Amniotic epithelial cell (primary cell): ENCODE measurements around the gene RAB6A.

Experiments used
- DNase-seq: peaks from one replicate; pipeline ENCODE4 v3.0.0-alpha.2; 2010; ENCODE audit warnings: low read depth

Gene RAB6A

DNA sequence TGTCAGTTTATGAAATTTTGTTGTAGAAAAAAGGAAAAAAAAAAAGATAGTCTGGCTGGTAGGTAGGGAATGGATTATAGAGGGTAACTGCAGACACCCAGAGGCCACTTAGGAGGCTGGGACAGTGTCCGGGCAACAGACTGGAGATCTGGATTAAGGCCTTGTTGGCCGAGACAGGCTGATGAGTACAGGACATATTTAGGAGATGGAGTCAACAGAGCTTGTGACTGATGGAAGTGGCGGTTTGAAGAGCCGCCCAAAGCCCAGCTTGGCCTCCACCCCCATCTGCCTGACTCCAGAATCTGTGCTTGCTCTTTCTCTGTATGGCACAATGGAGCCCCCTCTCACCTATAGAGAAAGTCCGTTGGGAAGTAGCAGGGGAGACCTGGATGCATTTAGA, 106.9 kb downstream of the RAB6A start:
- DNase-seq: no peak

DNA sequence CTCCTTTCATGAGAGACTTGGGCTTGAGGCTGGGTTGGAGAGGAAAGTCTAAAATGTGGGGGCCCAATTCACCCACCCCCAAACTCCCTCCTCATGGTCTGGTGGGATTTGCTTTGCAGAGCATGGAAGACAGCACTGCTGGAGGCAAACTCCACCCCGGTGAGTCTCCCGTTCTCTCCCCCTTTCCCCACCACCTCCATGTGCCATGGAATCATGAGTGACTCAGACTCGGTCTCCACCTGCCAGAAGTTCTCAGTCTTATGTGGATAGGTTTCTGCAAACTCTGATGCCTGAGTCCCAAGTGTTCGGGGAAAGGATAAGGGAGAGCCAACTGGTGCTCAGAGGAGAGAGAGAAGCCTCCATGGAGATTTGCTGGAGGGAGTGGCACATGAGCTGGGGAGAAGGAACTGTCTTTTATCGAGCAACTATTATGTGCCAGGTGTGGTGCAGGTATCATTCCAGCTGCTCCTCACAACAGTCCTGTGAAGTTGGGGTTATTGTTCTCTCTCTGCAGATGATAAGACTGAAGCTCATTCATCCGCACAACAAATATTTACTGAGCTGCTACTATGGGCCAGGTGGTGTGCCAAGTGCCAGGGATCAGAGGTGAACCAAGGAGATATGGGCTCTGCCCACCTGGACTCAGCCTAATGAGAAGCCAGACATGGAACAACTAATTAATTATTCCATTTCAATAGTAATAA, 107.9 kb downstream of the RAB6A start:
- DNase-seq: no peak

- DNase-seq: no peak
These were observed 108.7 kb downstream of the RAB6A start for GRCh38 chr11:73652046-73652730.

- no peak for DNase-seq
These were observed 109.2 kb downstream of the RAB6A start for GRCh38 chr11:73651661-73652045.

DNA sequence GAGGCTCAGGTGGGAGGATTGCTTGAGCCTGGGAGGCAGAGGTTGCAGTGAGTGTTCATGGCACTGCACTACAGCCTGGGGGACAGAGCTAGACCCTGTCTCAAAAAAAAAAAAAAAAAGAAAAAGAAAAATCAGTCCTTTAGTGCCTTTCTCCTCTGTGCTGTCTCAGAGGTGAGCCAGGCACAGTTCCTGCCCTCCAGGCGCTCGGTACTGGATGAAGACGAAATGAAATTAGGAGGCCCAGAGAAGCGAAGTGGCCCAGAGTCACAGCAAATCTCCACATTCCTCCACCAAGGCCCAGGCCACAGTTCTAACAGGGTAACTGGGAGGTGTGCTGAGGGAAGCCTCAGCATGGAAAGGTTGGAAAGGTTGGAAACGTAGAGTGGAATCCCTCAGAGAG, 109.6 kb downstream of the RAB6A start:
- DNase-seq: no peak

DNA sequence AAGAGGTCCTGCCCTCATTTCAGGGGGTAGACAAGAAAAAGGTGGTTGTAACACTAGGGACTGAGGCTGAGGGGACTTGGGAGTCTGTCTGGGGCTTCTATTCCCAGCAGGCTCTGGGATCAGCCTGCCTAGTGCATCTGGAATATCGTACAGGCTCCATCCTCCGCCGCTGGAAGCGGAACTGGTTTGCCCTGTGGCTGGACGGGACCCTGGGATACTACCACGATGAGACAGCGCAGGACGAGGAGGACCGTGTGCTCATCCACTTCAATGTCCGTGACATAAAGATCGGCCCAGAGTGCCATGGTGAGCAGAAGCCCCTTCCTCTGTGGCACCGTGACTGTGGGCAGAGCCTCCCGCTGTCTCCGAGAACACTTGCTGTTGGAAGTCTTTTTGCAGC, 110.5 kb downstream of the RAB6A start:
- no peak for DNase-seq

DNA sequence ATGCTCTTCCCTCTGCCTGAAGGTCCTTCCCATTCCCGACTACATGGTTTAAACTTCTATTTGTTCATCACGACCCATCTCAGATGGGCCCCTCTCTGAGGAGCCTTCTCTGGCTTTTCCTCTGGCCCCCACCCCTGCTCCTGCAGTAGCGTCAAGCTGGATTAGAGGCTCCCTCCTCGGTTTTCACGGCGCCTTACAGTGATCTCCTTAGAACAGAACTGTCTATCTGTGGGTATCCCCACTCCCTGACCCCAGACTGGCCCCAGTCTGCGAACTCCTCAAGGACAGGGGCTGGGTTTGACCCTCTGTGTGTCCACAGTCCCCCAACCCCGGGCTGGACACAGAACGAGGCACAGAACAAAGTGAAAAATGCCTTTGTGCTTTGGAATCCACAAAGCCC, 111.7 kb downstream of the RAB6A start:
- no peak for DNase-seq

DNA sequence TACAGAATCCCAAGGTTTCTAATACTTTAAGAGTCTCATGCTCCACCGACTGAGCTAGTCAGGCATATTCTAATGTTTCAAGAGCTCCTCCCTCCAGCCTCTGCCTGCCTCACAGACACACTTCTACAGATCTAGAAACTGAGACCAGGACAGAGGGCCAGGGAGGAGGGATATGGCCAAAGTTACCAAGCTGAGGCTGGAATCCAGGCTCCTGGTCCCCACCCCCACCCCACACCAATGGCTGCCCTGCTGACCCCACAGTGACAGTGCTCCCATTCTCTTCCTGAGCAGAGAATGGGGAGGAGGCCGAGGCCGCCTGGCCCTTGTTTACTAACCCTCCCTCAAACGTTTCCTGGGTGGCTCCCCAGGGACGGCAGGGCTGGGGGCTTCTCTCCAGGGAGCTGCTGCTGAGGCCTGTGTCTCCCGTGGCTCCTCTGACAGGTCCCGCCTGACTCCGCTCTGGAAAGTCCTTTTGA, 112.3 kb downstream of the RAB6A start:
- DNase-seq: no peak

GRCh38 chr11:73648121-73648520, 112.8 kb downstream of the RAB6A start:
- DNase-seq: no peak

DNA sequence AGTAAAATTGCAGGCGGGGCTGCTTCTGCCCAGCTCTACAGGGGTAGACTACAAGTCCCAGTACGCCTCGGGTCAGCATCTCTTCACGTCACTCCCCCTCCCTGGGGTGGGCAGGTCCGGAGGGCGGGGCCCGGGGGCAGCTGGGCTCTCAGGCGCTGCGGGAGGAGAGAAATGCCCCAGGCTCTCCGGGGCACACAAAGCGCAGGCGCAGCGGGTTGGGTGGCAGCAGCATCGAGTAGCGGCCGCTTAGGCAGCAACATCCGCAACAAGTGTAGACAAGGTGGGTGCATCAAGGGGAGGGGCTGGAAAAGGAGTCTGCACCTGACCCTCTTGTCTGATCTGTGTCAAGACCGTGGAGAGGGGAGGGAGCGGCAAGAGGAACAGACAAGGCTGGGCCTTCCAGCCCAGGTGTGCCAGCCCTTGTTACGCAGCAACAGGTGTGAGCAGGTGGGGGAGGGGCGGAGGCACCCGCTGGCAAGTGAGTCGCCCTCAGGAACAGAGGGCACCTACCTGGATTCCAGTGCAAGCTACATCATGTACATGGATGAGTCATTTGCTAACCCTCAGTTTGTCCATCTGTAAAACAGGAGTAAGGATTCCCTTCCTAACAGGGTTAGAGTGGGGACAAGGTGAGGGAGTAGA, 113.3 kb downstream of the RAB6A start:
- DNase-seq: peak; percentile 85

DNA sequence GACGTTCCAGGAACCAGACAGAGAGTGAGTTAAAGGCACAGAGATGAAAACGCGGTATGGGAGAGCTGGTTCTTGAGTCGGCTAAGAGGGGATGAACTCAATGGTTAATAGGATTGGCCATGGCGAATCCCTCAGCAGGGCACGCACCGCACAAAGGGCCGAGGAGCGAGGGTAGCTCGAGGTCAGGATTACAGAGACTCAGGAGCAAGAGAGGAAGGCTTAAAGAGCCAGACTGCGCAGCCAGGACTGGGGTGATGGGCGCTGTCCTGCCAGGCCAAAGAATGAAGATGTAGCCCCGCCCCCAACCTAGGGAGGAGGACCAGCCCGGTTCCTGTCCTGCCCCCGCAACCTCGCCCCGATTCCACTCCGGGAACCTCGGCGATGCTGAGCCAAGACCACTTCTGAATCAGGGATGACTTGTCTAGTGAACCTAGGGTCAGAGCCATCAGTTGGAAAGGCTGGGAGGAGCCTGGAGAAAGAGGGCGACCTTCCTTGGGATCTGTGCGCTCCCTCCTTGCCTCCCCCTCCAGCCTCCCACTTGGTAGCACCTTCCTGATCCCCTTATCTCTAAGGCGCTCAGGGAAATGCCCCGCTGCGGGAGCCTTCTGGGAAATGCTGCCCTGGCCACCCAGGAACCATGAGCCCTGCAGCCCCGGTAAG, 114.8 kb downstream of the RAB6A start, which contains the start of gene PLEKHB1:
TSS of gene PLEKHB1 (plus strand) at position 610 of the 660 bp plus-strand sequence. CDS start at position 638, 28 bp downstream.
- peak; percentile 61 for DNase-seq

DNA sequence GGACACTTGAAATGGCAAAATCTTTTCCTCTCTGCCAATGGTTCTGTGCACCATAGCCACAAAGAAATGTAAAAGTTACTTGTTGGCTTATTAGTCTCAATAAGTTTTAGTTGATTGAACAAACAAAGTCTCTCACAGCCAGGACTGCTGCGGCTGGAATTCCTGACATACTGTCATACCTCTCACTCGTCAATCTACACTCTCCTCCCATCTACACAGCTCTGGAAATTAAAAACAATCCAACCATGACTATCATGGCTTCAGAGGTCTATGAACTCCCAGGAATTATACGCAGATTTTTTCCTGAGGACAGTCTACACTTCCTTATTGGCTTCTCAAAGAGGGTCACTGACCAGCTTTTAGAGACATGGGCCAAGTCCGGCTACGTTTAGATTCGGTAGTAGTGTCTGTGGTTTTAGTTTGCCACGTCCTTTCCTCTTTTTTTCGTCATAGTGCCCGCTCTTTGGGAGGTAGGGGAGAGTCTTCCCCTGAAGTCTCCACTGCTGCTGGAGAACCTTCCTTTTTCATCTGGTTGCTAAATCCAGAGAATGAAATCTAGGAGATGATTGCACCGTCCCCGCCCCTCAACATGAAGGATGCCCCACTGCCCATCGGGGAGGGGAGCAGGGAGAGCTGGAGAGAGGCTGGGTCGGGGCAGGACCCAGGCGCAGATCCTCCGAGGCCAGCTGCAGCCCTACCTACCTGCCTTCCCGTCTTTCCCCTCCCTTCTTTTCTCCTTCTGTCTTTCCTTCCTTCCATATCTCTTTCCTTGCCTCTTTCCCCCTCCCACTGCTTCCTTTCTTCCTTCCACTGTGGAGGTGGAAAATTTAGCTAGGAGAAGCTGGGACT, 115.5 kb downstream of the RAB6A start:
- no peak for DNase-seq

DNA sequence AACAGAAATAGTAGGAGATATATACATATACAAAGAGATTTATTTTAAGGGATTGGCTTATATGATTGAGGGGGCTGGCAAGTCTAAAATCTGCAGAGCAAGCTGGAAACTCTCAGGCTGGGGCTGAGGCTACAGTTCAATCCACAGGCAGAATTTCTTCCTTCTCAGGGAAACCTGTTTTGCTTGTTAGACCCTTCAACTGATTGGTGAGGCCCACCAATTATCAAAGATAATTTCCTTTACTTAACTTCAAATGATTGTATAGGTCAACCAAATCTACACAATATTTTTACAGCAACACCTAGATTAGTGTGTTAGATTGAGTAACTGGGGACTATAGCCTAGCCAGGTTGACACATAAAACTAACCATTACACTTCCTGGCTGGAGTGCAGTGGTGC, 119.2 kb downstream of the RAB6A start:
- DNase-seq: no peak

DNA sequence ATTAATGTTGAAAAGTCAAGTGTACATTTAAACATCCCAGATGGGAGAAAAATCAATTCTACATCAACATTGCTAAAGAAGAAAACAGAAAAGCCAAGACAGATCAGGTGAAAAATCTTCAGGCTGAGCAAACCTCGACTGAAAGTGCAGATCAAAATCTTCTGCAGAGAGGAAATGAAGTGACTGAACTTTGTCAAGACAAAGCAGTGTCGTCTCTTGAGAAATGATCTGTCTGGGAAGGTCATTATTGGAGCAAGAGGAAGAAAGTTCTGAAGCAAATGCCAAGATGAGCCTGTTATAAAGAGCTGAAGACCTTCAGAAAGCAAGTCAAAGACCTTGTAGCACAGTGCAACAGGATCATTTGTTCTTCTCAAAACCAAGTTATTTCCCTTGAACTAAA, 120.3 kb downstream of the RAB6A start:
- no peak for DNase-seq

- DNase-seq: no peak
These were observed 123.9 kb downstream of the RAB6A start for GRCh38 chr11:73637012-73637411.

DNA sequence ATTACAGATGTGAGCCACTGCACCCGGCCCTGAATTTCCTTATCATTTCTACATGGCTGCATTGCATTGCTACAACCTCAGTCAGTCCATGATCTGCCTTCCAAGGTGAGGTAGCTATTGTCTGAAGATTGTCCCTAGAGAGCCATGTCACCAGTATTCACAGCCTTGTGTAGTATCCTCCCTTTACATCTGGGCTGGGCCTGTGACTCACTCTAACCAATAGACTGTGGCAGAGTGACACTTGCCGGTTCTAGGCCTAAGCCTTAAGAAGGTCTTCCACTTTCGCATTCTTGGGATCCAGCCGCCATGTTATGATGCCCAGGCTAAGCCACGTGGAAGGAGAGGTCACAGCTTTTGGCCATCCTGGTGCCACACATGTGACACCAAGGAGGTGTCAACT, 124.6 kb downstream of the RAB6A start:
- no peak for DNase-seq

DNA sequence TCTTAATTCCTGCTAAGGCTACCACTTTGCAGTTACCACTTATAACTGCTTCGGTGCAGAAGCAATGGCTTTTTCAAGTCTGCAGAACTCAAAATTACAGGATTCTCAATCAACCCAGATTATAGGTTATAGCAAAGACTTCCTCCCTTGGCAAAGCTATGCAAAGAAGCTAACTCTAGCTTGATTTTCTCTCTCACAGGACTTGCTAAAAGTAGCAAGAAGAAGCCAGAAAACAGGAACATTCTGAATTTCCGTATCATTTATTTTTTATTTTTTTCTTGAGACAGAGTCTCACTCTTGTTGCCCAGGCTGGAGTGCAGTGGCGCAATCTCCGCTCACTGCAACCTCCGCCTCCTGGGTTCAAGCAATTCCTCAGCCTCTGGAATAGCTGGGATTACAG, 125.2 kb downstream of the RAB6A start:
- no peak for DNase-seq

GRCh38 chr11:73633999-73634398, 126.9 kb downstream of the RAB6A start:
- no peak for DNase-seq

DNA sequence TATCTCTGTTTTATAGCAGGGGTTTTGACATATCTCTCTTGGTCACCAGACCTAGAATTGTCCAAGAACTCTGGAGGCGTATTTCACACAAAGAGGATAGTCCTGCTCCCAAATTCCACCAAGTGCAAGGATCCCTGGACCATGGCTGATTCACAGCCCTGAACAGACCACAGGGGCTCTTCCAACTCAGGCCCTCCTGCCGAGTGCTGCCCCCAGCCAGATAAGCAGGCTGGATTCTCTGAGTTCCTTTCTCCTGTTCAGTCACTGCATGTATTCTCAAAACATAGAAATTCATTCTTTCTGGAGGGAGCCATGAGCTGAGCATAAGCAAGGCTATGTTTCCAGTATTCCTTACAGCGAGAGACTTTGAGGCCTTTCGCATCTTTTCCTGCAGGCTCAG, 127.9 kb downstream of the RAB6A start:
- DNase-seq: no peak

- no peak for DNase-seq
These were observed 131.0 kb downstream of the RAB6A start for GRCh38 chr11:73629907-73630306.

- DNase-seq: peak; percentile 57
These were observed 135.1 kb downstream of the RAB6A start for GRCh38 chr11:73625696-73626318.
